Stimulated activated CD4-positive, alpha-beta T cell treated with anti-CD3 and anti-CD28 coated beads, Interleukin-12 subunit alpha, Interleukin-12 subunit beta, amount 100 ng/mL, for 4 hours (primary cell): ENCODE results near the gene SAP30BP.

Experiments used
- DNase-seq: peaks from one replicate; pipeline ENCODE4 v3.0.0-alpha.2; 2020

SAP30BP gene

GRCh38 chr17:75691801-75692626 lies 24.9 kb downstream of the SAP30BP start:
- no peak for DNase-seq

- no peak for DNase-seq
These were observed 25.8 kb downstream of the SAP30BP start for GRCh38 chr17:75692976-75693375.

DNA sequence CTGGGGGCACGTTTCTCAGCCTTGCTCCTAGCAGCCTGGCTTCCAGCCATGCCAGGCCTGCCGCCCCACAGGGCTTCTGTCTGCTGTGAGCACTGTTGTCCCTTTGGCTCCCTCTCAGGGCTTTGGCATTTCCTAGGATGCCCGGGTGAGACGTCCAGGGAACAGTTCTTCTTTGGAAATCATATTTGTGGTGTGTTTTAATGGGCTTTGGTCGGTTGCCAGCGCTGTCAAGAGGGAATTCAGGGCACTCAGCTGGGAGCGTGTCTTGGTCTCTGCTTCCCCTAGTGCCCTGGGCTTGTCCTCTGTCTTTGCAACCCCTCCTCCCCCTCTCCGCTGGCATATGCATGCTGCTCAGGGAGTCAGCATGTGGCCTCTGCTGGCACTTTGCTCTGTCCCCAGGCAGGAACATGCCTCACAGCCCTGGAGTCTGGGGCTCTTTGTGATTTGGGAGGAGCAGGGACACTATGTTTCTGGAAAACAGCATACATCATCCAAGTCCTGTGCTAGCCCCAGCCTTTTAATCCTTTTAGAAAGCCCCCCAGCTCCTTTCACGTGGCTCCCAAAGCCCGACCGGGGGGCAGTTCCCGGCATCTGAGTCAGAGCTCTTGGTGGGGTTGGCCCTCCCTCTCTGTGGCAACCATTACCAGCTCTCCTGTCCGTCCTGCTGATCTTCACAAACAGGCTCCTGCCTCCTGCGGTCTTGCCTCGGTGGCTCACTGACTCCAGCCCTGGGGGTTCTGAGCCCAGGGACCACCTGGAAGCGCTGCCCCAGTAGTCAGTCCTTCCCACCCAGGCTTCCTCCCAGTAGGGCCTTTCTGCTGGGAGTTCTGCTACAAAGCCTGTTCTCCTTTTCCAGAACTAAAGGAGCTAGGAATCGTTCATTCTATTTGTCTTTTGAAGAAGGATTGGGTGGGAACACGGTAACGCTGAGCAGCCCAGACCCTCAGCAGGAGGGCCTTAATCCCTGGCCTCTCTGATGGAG lies 26.7 kb downstream of the SAP30BP start:
- DNase-seq = no peak

DNA sequence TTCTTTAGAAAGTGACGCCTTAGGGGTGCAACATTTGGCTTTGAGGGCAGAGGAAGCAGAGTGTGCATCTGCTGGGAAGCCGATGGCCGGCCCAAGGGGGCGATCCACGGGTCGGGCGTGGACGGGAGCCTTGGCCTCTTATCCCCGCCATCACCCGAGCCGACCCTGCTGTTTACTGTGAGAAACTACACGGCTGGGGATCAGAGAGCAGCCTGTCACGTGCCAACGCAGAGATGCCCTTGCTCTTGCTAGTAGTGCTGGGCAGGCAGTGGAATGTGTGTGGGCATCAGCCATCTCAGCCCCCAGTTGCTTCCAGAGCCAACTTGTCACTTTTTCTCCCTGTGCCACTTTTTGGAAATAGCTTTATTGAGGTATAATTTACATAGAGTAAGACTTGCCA lies 27.4 kb downstream of the SAP30BP start:
- DNase-seq = no peak

GRCh38 chr17:75695141-75695829 lies 28.1 kb downstream of the SAP30BP start:
- DNase-seq = no peak

GRCh38 chr17:75695830-75696271 lies 28.7 kb downstream of the SAP30BP start:
- DNase-seq = no peak

GRCh38 chr17:75697651-75698291 lies 30.6 kb downstream of the SAP30BP start:
- no peak for DNase-seq

GRCh38 chr17:75698659-75699058 lies 31.5 kb downstream of the SAP30BP start:
- DNase-seq = no peak

- no peak for DNase-seq
These were observed 34.1 kb downstream of the SAP30BP start for GRCh38 chr17:75701288-75701687.

GRCh38 chr17:75703191-75703590 lies 36.1 kb downstream of the SAP30BP start:
- DNase-seq = no peak

GRCh38 chr17:75703591-75703990 lies 36.5 kb downstream of the SAP30BP start:
- DNase-seq = no peak

GRCh38 chr17:75704963-75705875 lies 38.1 kb downstream of the SAP30BP start:
- no peak for DNase-seq

DNA sequence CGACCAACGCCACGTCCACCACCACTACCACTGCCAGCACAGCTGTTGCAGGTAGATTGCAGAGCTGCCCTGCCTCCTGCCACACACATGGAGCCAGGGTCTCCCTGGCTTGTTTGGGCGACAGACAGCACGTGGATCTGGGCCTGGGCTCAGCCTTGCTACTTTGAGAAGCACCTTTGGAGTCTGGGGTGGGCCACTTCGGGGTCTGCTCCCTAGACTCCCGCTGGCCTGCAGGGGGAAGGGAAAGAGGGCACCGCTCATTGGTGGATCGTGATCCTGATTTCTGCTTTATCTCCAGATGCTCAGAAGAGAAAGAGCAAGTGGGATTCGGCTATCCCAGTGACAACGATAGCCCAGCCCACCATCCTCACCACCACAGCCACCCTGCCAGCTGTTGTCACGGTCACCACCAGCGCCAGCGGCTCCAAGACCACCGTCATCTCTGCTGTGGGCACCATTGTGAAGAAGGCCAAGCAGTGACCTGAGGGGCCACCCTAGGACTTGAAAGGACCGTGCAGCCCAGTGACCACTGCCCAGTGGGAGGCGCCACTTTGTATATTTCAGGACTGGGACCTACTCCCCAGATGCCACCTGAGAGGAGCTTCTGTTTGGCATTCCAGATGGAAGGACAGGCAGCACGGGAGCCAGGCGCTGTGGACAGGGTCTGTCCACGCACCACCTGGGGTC lies 39.0 kb downstream of the SAP30BP start:
- DNase-seq = no peak

DNA sequence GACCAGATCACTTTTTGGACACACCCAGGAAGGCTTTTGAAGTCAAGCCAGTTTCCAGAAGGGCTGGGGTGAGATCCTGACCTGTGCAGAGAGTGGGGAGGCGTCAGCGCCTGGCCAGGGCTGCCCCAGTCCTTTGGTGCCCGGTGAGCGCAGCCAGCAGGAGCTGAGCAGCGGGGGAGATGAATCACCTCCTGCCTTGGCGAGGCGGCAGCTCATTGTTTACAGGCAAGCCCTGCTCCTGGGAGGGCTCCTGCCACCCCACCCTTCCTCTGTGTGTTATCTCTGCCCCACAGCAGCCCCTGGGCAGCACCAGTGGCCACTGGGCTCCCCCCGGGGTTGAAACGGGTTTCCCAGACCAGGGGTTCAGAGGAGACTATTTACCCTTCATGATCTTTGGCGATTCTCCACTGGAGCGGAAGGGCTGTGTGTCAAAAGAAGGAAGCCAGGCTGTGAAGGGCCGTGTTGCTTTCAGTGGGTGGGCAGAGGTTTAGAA lies 40.0 kb downstream of the SAP30BP start:
- DNase-seq = no peak

DNA sequence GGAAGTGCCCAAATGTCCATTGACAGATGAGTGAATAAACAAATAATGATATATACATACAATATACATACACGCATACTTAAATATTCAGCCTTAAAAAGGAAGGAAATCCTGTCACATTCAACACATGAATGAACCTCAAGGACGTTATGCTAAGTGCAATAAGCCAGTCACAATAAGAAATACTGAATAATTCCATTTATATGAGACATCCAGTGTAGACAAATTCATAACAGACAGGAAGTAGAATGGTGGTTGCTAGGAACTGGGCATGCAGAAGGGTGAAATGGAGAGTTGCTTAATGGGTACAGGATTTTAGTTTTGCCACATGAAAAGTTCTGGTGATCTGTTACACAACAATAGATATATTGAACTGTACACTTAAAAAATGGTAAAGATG lies 45.3 kb downstream of the SAP30BP start:
- no peak for DNase-seq

- DNase-seq = no peak
These were observed 52.6 kb downstream of the SAP30BP start for GRCh38 chr17:75719732-75720131.

GRCh38 chr17:75720656-75721462 lies 53.7 kb downstream of the SAP30BP start, which contains the start of gene ITGB4:
TSS of gene ITGB4 (plus strand) at chr17:75721459. CDS start at chr17:75724704, 3,245 bp downstream.
- DNase-seq = peak; percentile 50

DNA sequence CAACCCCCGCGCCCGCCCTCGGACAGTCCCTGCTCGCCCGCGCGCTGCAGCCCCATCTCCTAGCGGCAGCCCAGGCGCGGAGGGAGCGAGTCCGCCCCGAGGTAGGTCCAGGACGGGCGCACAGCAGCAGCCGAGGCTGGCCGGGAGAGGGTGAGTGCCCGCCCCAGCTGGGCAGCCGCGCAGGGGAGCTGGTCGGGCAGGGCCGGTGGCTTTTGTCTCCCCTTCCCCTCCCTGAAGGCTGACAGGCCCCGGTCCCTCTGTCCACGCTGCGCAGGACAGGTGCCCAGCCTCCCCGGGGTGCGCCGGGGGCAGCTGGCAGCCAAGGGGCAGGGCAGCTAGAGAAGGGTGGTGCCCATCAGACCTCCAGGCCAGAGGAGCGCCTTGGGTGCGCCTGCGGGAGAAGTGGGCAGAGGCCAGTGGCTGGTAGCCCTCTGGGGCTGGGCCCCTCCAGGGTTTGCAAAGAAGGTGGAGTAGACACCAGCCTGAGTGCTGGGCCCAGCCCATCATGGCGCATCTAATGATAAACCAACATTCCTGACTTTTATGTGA lies 54.4 kb downstream of the SAP30BP start:
- DNase-seq = no peak

DNA sequence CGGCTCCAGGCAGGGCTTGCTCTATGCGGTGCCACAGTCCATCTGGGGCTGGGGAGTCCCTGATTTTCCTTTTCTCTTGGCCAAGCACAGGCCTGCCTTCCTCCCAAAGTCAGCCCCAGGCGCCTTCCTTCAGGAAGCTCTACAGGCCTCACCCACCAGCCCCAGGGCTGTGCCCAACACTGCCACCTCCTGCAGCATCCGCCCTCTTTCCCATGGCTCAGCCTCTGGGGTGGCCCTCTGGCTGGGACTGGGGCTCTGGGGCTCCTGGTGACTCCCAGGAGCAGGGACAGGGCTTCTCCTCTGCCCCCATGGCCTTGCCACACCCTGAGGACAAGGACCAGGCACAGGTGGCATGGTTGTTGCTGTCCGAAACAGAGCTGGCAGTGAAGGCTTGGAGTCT lies 54.9 kb downstream of the SAP30BP start:
- no peak for DNase-seq
